NCI-H2107 (cell line): ENCODE results near the gene HPSE2.

Experiments used
- DNase-seq: peaks from one replicate; lab custom pipeline; 2025; lab: John Stamatoyannopoulos, UW

HPSE2 gene

DNA sequence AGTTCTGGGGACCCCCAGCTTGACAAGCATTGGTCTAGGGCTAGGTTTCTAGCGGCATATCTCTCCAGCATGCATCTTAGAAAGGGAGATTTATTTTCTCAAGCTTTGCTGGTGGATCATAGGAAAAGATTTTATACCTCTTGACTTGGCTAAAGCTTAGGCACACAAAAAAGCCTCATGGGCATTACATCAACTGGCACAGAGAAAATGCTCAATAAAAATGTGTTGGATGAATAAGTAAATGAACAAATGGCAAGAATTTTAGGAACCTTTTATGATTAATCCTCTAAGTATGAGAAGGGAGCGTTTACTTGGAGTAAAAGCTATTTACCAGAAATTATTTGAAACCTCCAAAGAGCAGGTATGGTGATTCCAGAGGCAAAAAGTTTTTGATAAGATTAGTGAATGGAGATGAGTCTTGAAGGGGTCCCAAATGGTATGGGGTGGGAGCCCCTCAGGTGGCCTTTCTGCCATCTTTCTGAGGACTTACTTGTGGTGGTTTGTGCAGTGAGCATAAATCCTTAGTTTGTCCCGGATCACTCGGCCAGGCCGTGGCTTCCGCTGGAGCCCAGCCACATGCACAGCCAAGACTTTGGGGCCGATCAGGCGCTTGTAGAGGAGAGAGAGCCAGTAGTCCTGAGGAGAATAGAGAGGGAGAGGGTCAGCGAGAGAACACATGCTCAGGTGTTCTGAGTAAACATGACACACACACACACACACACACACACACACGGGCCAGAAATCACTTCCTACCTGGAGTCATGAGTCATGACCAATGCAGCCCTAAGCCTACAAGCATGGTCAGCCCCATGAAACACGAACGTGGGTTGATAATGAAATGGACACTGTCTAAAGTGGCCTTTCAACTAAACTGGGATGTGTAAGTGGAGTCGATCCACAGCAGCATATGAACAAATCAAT is 745.8 kb downstream of the HPSE2 start:
- DNase-seq = no peak

DNA sequence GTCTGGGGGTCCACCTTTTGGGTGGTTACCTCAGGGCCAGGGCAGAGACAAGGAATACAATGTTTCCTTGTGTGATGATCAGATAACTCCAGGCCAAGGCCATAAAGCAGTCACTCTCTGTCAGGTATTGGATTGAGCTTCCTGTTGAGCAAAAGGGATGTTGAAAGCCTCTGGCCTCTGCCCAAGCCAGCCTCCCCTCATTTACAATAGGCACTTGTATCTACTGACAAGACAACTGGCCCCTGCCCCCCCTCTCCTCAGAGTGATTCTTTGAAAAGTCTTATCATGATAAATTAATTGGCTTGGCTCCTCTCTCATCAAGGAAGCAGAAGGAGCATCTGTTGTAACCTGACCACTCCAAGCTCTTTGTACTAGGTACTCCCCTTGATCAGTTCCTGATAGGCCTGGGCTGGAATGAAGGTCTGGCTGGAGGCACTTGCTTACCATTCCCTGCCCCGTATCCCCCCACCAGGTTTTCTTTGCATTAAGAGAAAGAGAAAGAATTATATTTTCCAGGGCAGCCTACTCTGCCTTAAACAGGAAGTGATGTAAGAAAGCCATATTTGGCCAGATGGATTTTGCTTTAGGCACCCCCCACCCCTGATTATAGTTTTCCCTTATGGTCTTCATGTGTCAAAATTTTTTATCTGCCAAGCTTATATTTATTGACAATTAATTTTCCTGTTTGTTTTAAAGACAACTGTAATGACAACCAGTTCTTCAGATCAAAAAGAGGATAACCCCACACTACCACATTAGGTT is 746.8 kb downstream of the HPSE2 start:
- no peak for DNase-seq

DNA sequence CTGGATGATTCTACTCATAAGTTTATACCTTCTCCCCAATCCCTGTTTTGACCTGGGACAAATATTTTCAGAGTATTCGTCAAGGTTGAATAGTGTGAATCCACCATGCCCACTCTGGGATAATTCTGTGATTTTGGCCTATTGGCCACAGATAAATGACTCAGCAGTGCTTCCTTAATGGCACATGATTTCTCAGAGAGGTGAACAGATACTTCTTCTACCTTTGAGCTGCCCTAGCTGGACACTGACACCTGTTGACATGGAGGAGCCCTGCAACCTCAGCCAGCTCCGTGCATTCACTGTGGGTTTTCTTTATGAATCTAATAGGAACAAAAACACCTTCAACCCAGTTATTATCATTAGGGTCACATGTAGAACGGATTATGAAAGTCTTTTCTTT is 748.0 kb downstream of the HPSE2 start:
- no peak for DNase-seq

DNA sequence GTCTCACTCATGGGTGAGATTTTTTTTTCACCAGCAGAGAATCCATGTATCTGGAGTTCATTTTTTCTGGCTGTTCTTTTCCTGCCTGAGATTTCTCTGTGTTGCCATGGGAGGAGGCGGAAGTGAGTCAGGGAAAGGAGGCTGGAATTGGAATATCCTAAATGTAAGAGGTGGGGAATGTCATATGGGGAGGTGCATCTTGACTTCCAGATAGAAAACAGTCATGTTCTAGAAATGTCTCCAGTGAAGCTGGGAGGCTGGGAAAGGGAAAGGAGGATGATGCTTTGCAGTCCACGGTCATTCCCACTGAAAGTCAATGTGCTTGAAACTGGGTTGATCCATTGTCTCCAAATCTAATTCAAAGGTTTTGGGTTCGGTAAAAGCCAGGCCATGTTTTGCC is 749.2 kb downstream of the HPSE2 start:
- no peak for DNase-seq

DNA sequence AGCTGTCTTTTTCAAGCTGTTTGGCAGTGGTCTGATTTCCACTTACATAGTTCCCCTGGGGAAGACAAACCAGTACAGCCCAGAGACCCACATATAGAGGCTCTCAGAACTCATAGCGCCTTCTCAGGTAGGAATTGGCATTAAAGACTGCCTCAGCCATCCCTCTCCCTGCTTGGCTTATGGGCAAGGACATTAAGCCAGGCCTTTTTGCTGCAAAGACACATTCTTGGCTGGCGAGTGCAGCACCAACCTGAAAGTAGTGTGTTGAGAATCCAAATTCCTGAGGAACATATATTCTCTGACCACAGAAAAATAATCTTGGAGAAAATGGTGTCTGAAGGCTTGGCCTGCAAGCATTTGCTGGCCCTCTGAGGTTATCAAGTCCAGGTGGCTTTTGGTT is 749.7 kb downstream of the HPSE2 start:
- DNase-seq = no peak

DNA sequence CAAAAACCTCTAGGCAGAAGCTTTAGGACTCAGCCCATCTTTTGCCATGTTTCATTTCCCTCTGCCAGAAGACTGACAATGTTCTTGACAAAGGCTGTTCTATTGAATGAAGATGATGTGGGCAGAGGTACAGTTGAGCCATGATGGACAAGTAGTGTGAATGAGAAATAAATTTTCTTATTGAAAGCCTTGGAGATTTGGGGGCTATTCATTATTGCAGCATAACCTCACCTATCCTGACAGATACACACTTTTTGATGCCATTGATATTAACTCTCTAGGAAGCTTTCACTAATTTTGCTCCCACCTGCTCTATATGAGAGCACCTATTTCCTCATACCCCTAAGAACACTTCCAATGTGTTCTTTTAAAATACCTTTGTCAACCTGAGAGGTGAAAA is 752.0 kb downstream of the HPSE2 start:
- no peak for DNase-seq

DNA sequence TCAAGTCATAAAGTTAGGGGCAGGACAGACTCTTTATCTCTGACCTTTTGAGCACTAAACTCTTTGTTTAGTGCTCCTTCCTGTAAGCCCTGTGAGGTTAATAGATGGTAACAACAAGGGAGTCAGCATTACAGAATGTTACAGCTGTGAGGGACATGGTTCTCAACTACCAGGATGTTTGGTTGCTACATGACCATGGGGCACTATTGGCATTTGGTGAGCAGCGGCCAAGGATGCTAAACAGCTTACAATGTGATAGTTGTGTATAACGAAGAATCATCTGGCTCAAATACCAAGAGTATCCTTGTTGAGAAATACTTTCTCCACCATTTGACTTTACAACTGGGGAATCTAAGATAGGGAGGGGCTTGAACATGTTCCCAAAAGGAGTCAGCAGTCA is 753.6 kb downstream of the HPSE2 start:
- DNase-seq = no peak

DNA sequence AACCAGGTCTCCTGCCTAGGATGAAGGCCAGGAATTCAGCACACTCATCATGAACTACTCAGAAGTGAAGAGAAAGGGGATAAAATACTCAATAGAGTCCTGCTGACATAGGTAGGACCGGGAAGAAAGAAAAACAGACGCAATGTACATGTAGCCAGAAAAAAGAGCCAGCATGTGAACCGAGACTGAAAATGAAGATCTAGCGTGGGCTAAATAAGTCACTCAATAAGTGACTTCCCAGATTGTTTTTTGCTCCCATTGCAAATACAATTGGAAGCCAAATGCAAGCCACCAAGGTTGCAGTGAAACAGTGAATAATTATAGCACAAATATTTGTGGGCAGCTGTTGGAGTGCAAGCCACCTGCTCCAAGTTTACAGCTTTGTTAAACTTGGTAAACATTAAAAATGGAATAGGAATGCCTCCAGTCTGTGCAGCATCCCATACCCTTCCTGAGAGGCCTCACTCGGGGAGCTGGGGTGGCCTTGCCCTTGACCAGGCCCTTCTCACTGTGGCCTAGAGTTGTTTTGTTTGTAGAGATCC is 754.2 kb downstream of the HPSE2 start:
- DNase-seq = no peak

DNA sequence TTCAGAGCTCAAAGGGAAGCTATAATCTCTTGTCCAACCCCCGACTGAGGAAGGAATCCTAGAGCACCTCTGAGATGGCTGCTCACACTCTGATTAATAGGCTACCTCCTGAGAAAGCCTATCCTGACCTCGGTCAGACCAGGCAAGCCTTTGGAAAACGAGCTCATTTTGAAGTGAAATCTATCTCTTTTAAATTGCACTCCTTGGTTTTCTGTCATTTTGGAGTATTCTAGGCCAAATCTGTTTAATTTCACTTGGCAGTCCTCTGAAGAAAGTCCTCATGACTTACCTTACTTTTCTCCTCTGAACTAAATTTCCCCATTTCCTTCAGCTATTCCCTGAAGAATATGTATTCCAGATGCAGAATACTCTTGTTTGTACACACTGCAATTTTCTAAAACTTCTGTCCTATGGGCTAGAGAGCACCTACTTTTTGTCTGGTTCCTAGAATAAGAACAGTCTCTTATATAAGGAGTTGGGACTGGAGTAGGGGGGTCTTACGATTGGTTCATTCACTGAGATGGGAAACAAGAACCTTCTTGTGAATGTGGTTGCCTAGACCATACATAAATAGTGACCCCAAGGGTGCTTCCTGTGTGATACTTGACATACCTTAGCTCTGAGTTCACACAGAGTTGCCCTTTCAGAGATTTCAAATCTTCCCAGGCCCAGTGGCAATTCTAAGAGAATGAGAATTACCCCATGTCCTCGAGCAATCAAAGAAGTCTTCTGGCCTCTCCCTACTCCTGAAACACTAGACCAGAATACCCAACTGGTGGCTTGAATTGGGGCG is 757.0 kb downstream of the HPSE2 start:
- DNase-seq = no peak

DNA sequence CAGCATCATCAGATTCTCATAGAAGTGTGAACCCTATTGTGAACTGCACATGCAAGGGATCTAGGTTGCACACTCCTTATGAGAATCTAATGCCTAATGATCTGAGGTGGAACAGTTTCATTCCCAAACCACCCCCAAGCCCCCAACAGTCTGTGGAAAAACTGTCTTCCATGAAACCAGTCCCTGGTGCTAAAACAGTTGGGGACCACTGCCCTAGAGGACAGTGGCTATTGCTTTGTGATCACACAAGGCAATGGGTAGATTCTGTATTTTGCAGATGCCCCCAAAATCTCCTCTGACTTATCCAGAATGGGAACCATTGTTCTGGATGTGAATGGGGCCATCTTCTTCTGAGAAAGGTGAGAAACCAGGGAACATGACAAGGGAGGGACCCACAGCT is 757.8 kb downstream of the HPSE2 start:
- DNase-seq = no peak

DNA sequence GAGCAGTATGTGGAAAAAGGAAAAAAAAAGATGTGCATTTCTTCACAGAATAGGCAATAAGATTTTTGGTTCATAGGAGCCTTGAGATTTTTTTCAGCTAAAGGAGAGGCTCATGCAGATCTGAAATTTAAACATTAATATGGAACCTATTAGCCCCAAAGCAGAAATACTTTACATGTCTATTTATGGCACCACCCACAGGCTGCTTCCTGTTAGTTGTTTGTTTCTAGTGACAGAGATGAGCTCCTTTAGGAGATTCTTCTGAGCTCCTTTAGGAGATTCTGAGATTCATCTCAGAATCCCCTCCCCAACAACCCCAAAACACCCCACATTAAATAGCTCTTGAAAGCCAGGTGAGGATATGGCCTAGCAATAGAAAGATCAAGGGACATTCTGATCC is 761.0 kb downstream of the HPSE2 start:
- no peak for DNase-seq

DNA sequence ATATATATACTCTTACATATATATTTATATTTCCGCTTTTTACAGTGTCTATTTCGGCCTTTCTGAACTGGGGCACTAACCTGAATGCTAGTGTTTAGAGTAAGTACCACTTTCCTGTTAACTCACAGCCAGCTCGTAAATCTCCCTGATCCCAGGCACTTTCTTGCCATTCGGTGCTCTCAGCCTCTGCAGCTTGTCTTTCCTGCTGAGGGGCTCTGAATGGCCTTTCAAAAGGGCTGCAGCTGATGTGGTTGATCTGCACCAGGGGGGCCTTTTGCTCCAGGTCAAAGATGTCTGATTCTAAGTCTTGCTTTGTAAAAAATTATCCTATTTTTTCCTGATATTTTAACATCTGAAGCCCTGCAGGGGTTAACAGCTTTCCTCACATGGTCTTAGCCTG is 763.5 kb downstream of the HPSE2 start:
- DNase-seq = no peak

DNA sequence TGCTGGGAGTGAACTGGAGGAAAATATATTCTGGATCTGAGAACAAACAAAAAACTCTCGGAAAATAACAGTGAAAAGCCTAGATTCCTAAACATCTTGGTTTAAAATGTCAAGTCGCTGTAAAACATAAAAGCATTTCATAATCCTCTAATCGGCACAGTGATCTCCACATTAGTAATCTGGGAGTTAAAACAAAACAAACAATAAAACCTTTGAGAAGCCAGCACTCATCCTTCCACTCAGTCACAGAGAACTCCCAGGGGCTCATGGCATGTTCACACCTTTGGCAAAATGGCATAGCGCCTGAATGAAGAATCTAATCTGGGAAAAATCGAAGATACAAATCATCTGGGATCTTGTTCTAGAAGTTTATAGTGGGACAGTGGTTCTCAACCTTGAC is 764.8 kb downstream of the HPSE2 start:
- DNase-seq = no peak

DNA sequence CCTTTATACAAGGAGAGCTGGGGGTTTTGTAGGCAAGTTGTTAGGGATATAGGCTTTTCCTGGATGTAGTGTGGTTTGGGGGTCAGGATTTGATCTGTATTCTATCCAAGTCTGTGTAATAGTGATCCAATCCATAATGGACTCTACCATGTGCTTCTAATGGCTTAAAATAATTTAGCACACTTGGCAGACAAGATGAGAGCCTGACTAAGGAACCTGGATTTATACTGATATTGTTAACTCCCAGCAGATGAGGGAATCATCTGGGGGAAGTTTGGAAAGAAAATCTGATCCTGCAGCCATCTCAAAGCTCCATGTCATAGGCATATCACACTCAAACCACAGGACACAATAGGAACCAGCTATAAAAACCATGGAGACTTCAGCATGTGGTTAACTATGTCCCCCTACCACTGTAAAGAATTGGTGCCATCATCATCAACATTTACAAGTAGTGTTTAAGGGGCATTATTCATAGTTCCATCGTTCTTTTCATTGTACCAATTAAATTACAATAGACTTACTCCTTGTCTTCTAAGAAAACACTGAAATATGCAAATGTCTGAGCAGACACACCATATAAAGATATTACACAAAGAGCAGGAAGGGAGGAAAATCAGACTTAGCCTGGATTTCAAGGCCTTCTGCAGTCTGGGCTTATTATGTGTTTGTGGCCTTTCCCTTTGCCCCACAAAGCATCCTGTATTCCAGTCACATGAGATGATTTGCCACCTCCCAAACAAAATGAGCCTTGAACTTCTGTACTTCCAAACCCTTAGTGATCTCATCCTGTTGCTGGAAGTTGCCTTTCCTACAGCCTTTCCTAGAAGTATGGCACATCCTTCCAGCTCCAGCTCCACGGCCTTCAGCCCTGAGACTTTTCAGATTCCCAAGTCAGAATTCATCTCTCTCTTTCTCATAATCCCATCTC is 766.4 kb downstream of the HPSE2 start:
- no peak for DNase-seq

DNA sequence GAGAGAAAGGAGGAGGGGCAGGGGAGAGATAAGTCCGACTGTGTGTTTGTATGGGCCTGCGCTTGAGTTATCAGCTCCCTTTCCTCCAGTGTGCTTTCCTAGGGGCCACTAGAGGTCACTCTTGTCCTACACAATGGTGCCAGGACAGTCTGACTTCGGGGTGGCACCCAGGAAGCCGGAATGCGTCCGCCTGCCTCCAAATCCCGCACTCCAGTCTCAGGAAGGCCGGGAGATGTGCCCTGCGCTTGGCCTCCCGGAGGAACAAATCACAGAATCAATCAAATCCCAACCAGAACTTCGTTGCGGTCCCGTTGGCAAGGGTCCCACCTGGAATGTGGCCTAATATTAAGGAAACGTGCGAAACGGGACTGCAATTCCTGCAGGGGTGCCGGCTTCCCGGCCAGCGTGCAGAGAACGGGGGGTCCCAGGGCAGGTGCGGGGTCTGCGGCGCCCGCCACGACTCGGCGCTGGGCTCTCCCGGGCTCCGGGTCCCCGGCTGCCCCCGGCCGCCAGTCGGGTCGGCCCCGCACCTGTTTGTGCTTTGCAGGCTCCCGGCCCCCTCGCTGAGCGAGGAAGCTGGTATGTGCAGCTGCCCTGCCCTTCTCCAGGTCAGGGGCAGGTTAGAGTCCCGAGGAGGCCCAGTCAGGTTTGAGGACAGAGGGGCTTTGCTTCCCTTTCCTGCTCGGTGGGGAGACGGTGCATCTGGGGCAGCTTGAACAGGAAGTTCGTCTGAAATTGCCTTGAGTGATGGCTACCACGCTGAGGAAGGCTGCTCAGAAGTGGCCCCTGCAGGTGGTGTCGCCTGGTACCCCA is 767.9 kb downstream of the HPSE2 start:
- DNase-seq = no peak

DNA sequence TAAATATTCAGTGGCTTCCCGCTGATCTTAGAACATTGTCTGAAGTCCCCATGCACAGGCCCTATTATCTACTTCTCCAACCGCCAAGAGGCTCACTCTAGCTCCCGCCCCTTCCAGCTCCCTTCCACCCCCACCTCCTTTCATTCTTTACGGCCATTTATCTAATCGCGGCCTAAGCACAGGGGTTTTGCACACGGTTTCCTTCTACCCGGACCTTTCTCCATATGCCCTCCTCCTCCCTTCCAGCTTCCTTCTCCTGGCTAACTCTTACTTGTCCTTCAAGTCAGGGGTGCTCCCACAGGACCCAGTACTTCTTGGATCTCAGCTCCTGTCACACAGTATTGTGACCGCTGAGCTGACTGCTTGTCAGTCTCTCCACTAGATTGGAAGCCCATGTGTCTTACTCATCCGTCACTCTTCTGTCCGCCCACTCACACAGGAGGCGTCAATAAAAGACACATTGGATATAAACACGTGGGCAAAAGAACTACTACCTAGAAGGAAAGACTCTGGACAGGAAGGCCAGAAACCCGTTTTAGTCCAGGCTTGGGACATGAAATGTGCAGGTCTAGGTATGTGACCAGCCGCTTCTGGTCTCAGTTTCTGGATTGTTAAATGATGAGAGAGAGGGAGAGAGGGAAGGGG is 768.7 kb downstream of the HPSE2 start:
- DNase-seq = no peak

DNA sequence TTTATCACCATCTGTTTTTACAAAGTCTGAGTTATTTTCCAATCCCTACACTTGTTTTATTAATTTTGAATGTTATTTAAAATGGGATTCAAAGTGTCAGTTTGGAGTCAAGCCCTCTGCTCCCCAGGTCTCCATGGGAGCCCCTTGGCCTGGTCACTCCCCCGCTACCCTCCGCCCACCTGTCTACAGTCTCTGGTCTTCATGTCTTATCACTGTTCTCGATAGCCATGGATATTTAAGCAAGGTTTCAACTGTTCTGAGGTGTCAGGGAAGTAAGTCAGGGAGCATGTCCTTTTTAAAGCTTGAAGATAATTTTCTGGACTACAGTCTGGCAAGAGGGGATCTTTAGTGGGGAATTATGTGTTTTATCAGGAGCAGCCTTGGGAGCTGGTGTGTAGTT is 769.8 kb downstream of the HPSE2 start:
- no peak for DNase-seq

DNA sequence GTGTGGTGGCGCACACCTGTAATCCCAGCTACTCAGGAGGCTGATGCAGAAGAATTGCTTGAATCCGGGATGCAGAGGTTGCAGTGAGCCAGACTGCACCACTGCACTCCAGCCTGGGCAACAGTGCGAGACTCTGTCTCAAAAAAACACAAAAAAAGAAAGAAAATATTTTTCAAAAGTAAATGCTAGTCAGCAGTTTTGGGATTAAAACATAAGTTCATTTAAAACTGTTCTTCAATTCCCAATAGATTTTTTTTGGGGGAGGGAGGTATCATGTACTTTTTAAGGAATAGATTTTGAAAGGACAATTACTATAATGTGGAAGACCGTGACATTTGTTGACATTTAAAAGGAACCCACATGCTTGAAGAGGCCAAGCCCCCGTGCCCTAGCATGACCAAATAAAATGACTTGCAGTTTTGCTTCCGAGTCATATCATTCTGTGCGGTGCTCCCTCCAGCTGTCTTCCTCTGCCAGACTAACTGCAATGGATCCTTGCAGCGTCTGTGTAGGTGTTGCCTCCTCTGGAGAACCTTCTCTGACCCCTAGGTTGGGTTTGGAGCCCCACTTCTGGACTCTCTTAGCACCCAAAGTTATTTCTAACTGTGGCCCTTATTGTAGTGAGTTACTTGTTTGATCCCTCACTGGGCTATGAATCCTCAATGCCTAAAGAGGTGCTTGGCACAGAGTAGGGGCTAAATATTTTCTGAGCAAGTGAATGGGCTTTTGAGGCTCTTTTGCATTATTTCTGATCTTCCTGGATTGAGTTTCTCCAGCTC is 771.5 kb downstream of the HPSE2 start:
- DNase-seq = no peak

DNA sequence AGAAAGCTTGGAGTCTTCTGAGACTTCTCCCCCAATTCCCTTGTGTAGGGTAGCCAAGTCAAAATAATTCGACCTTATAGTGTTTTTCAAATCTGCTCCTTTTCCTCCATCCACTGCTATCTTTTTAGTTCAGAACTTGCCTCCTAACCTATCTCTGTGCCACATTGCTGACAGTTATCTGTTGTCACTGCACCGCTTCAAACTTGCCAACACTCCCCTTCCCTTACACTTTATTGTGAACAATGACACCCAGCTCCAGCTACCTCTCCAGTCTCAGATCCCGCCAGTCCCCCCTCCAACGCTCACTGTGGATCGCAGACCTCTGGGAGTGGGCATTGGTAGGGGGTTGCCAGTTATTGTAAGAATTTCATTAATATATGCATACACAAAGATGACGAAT is 772.6 kb downstream of the HPSE2 start:
- DNase-seq = no peak
